ENCODE data around the gene GLA. TPM values are rescaled to one million over a fixed set of nuclear protein-coding genes. Genes with fewer than 3 reads are reported as not detected.

GLA gene
- total RNA-seq, 2 donors from 2014 or later, result 16.9 to 20.2 TPM

DNA sequence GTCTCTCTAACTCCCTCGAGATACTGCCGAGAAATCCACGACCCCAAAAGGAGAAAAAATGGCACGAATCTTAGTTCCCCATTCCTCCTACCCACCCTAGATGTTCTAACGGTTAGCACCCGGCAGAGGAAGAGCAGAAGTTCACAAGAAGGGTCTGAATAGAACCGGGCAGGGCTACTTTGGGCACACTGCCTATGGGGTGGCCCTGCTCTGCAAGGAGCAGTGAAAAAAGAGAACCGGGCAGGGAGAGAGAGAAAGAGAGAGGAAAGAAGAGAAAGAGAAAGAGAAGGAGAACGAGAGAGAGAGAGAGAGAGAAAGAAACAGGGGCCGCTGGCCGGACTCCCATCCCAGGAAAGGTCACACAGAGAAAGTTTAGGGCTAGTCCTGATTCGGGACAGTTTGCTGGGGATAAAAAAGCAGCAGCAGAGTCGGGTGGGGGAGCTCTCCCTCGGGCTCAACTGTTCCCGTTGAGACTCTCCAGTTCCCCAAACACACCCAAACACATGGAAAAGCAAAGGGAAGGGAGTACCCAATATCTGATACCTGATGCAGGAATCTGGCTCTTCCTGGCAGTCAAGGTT, 468 bp downstream of the GLA start:
- ATAC-seq (peak; percentile 1), DNase-seq (no peak)
- intact Hi-C loops (cut with DNase I, micrococcal nuclease), result no loop called here

DNA sequence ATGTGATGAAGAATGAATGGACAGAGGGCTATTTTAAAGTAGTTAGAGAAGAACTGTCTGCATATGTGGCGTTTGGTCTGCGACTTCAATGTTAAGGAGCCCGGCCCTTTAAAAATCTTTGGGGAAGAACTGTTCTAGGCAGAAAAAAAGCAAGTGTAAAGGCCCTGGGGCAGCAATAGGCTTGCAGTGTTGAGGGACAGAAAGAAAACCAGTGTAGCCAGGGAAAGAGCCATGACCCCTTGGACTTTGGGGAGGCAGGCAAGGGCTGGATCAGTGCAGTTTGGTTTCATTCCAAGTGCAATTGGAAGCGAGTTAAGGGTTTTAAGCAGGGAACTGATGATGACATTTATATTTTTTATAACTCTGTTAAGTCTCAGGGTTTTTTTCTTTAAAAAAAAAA, 7.9 kb downstream of the GLA start:
- DNase-seq (no peak), ATAC-seq (no peak)
- intact Hi-C loops (cut with DNase I, micrococcal nuclease), result no loop called here

DNA sequence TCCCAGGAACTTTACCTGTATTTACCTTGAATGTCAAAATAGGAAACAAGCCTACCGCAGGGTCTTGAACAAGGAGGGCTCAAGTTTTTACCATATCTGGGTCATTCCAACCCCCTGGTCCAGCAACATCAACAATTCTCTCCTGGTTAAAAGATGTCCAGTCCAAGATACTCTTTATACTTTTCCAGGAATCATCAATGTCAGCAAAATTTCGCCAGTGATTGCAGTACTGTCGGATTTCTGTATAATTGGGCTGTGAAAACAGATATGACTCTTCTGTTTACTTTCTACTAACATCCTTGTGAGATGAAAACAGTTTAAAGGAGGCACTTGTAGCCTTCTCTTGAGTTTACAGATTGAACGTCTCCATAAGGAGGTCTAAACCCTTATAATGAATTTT, 9.0 kb downstream of the GLA start:
- DNase-seq (no peak), ATAC-seq (no peak)
- intact Hi-C loops (cut with DNase I, micrococcal nuclease), result no loop called here

DNA sequence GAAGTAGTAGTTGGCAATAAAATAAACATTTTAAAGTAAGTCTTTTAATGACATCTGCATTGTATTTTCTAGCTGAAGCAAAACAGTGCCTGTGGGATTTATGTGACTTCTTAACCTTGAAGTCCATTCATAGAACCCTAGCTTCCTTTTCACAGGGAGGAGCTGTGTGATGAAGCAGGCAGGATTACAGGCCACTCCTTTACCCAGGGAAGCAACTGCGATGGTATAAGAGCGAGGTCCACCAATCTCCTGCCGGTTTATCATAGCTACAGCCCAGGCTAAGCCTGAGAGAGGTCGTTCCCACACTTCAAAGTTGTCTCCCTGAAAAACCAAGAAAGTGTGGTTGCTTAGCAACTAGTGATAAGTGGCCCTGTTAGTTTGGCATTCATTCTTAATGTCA, 9.9 kb downstream of the GLA start:
- intact Hi-C loops (cut with DNase I, micrococcal nuclease), result no loop called here
- ATAC-seq, result peak; percentile 78
- DNase-seq, result no peak

DNA sequence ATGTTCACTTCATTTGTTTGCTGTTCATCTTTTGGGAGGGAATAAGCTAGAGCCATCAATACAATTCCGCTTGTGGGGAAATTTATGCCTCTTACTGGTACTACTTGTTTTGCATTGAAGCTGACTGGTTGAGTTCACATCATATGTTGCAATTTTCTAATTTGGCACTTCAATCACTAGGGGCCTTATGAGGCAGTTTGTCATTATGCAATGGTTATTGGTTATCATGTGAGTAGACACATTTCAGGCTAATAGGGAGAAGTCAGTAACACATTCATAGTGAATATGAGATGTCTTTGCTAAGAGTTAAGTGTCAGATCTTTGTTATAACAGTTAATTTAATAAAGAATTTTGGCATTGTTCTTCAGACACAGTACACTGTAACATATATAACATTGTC, 11.9 kb downstream of the GLA start:
- ATAC-seq (no peak), DNase-seq (no peak)
- intact Hi-C loops (cut with DNase I, micrococcal nuclease), result no loop called here

DNA sequence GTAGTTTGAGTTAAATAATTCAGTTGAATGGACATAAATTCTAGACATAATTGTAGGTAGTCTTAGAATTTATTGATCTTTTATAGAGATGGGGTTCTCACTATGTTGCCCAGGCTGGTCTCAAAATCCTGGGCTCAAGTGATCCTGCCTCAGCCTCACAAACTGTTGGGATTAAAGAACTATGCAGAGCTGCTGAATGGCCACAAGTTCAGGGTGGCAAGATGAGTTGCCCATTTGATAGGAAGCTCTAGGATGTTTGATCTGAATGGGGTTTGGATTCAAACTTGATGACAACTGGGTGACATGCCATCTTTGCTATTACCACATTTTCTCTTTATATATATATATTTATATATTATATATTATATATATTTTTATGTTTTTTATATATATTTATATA, 13.4 kb downstream of the GLA start:
- intact Hi-C loops (cut with DNase I, micrococcal nuclease), result no loop called here
- ATAC-seq (no peak), DNase-seq (no peak)

DNA sequence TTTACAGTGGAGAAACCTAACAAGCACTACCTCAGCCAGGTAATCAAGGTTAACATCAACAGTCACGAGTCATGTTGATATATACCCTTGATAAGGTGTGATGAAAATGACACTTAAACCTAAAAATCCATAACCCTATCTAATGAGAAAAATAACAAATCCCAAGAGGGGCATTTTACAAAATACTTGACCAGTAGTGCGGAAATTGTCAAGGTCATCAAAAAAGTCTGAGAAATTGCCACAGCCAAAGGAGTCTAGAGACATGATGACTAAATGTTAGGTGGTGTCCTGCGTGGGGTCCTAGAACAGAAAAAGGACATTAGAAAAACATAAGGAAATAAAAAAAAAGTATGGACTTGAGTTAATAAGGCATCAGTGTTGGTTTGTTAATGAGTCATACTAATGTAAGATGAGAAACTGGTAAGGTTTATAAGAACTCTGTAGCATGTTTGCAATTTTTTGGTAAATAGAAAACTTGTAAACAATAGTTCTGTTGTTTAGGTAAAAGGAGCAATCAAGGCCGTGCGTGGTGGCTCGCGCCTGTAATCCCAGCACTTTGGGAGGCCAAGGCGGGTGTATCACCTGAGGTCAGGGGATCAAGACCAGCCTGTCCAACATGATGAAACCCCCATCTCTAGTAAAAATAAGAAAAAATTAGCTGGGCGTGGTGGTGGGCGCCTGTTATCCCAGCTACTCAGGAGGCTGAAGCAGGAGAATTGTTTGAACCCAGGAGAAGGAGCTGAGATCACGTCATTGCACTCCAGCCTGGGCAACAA, 14.0 kb downstream of the GLA start:
- intact Hi-C loops (cut with DNase I, micrococcal nuclease), result no loop called here
- ATAC-seq, result peak; percentile 48
- no peak for DNase-seq

DNA sequence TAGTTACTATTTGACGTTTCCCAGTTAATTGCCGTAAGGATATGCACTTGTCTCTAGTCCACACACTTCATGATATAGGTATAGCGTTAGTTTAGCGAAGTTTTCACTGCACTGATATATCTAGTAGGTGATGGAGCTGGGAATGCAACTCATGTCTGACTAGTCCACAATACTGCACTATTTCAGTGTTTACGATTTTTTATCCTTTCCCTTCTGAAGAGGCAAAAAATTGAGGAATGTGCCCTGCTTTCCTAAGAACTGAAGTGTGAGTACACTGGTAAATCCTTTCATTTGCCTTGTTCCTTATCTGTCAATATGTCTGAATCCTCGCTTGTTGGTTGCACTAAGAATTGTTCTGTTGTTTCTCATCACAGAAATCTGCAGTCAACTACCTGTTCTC, 15.9 kb downstream of the GLA start:
- no peak for DNase-seq
- intact Hi-C loops (cut with DNase I, micrococcal nuclease), result no loop called here
- ATAC-seq, result no peak

DNA sequence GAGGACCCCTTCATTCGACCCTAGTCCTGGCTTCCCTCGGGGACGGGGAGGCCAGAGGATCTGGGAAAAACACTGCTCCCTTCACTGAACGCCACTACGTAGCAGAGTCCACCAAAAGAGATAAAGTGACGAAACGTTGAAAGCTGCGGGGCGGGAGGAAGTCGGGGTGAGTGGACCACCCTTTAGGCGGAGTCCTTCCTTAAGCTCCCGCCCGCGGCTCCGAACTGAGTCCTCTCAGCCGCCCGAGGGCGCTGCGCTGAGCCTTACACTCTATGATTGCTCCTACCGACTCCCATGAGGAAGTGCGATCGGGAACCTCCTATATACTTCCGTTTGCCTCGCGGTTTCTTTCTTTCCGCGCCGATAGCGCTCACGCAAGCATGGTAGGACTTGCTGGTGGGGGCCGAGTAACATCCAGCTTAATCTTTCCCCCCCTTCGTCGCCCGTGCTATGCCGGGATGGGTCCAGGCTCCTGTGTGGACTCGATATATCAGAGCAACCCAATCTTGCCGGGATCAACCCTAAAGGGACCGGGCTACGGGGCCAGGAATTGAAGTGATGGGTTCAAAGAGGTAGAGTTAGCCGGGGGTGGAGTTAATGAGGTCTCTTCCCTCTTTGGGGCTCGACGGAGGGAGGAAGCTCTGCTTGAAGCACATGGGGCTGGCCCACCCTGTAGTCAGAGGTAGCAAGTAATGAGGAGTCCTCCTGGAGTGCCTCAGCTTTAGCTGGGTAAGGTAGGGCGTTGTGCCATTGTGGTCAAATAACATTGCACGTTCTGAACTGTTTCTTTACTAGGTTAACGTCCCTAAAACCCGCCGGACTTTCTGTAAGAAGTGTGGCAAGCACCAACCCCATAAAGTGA, 16.8 kb downstream of the GLA start, which contains the start of gene RPL36A:
Gene RPL36A (plus strand): TSS at position 348 of the 862 bp plus-strand sequence. CDS start 33 bp downstream, at position 381.
- DNase-seq, result peak; percentile 83 to 89
- ATAC-seq, result peak; percentile 91
- intact Hi-C loops (cut with DNase I, micrococcal nuclease), result no loop called here

DNA sequence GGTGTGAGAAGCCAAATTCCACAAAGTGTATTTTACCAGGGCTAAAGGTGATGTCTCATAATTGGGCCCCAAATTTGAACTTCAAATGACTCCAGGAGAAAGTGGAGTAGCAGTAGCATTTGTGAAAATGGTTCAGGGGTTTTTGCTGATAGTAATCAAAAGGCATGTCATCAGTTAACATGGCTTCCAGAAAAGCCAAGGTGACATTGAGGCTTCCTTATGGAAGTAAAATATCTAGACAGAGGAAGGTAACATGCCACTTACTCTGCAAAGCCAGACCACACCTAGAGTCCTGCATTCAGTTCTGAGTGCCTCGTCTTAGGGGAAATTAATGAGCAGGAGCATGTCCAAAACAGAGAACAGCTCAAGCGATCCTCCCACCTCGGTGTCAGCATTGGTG, 19.1 kb downstream of the GLA start:
- intact Hi-C loops (cut with DNase I, micrococcal nuclease), result no loop called here
- ATAC-seq (no peak), DNase-seq (no peak)

DNA sequence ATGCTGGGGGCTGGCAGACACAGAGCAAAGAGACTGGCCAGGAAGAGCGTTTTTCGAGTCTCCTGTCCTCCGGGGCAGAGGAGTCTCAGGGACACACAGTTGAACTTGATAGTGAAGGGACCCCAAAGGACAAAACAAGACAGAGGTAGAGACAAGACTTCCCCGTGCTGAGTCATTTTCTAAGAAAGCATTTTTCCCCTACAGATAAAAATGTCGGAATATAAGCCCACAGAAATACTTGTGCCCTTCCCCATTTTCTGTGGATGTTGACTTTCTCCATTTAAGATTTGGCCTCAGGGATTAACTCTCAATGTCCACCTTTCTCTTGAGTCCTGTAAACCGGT, 21.2 kb downstream of the GLA start:
- ATAC-seq, result no peak
- intact Hi-C loops (cut with DNase I, micrococcal nuclease), result no loop called here
- no peak for DNase-seq

DNA sequence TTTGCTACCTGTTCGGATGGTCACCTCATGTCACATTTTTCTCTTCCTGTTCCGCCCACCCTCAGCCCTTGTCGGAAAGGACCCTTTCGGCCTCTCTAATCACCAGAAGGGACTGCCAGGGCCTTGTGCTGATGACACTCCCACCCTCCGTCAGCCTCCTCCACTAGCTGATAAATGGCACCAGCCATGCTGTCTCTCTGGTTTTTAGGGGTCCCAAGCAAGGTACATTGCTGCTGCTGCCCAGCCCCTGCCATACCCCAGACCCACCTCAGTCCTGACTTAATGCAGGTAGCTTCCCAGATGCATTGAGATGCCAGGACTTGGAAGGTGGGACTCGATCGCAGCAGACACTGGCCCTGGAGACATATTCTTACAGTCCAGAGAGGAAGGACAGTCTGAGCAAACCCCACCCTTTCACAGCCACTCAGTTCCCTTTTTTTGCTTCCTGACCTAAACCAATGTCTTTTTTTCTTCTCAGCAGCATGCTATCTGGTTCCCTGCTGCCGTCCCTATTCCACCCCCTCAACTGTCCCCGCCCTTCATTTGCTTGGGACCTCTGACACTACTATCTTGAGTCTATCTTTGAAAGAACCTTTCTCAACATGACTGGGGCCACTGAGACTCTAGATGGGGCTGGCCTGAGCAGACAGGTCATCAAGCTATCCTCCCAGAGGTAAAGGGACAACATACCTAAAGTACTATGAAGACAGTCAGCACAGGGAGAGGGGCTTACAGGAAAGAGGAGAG, 21.8 kb downstream of the GLA start, which contains the start of gene BTK:
Gene BTK (minus strand): TSS at position 397 of the 747 bp plus-strand sequence. CDS start 10,907 bp downstream, outside the sequence.
- ATAC-seq (no peak), DNase-seq (peak in 1 of 2 donors; percentile 30)
- intact Hi-C loops (cut with DNase I, micrococcal nuclease), result no loop called here

DNA sequence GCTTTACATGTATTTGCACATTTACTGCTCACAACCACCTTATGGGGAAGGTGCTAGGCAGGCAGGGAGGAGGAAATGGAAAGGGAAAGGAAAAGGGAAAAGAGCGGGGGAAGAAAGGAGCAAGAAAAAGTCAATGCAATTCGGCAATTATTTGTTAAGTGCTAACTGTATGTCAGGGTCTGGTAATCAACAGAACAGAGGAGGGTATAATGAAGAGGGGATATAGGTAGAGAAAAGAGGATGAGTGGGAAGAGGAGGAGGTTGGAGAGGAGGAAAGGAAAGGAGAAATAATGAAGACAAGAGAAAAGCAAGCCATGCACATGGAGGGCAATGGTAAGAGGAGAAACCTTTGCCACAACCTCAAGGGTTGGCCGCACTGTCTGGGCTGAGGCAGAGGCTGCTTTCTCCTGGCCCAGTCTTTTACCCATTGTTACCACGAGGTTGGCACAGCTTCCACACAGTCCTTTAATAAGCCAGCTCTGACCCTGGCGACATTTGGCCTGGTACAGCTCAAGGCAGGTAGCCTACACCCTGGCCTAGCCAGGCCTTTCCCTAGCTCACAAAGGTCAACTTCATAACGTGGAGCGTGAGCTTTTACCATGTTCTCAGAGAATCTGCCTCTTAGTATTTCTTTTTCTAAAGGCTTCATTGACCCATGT, 22.6 kb downstream of the GLA start:
- no peak for DNase-seq
- intact Hi-C loops (cut with DNase I, micrococcal nuclease), result no loop called here
- ATAC-seq, result no peak

DNA sequence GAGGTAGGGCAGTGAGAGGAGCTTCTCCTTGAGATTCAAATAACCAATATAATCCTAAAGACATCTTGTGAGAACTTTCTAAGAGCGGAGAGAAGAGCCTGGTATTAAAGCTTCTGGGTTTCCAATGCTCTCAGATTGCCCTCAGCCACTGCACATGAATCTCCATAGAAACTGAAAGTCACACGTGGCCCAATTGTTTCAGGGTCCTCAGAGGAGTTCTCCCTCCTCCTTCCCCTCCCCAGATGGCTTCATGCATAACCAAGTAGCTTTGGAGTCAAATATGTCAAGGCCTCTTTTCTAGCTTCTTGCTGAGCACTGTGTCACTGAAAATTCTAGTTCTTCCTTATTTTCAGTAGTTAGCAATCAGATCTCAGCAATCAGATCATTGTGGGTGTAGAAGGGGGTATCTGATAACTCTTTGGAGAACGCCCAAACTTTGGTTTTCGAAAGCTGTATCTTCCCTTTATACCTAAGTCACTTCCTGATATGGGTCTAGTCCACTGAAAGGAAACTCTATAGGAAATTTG, 24.0 kb downstream of the GLA start:
- ATAC-seq, result no peak
- no peak for DNase-seq
- intact Hi-C loops (cut with DNase I, micrococcal nuclease), result no loop called here

DNA sequence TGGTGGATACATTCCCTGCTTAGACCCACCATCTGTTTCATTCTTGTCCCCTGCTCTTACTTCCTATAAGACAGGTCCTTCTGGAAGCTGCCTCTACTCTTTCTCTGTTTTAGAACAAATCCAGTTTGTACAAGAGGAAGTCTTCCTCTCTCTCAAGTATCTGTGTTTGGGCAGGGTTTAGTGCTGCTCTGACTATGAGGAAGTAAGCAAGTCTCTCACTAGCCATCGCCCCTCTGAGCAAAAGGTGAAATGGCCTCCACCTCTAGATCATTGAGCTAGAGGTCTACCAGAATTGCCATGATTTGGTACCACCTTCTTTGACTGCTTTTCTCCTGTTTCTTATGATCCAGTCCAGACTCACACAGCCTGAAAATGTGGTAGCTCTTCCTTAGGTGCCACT, 30.2 kb downstream of the GLA start:
- no peak for ATAC-seq

DNA sequence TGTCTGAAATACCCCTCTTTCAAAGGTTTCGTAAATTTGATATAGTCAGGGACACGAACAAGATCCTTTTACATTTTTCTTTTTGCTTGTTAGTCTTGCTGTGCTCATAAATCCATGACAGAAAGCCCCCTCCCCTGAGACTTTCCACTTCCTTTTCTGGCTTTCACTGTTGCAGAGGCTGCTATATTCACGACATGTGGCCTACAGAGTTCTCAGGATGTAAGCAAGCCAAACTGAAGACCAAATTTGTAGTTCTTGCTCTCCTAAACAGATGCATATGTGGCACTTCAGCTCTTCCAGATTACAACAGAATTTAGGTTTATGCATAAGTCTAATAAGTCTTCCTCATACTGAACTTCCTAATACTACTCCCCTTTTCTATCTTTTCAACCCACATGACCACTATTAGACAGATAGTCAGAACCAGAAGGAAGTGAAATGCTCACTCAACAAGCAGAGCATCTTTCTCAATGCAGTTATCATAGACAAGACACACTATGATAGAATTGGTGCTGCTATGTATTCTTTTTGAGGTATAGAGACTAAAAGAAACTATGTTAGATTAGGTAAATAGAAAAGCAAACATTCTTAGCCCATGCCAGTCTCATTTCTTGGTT, 36.7 kb downstream of the GLA start:
- DNase-seq, result no peak
- intact Hi-C loops (cut with DNase I, micrococcal nuclease), result no loop called here
- no peak for ATAC-seq

More for the DNA sequence above, 30.2 kb downstream of the GLA start:
- intact Hi-C loops (cut with DNase I, micrococcal nuclease), result no loop called here
- no peak for DNase-seq

DNA sequence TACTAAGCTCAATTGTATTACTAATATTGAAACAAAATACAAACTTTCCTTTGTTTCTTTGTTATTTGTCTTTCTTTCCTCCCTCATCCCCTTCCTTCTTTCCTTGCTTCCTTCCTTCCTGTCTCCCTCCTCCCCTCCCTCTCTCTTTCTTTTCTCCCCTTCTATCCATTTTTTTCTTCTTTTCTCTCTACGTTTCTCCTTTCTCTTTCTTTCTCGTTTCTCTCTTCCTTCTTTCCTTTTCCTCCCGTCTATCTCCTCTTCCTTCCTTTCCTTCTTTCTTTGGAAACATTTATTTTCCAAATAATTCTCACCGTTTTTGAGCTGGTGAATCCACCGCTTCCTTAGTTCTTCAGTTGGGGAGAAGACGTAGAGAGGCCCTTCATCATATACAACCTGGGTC, 38.0 kb downstream of the GLA start:
- intact Hi-C loops (cut with DNase I, micrococcal nuclease), result no loop called here
- no peak for DNase-seq
- ATAC-seq, result no peak

DNA sequence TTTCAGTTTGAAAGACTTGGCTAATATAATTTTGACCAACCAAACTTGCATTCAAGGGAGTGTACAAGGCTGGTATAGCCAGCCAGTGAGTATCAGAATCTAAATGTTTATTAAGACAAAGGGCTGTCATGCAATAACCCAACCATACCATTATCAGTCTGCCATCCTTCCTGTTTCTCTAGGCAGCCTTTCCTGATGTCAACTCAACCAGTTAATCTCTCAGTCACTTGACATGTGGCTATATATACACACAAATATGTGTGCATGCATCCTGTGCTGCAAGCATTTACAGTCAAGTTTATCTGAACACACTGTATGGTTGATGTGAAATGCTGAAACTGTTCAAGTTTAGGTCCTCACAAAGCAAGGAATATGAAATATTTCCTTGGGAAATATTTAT, 38.9 kb downstream of the GLA start:
- intact Hi-C loops (cut with DNase I, micrococcal nuclease), result no loop called here
- DNase-seq, result no peak
- ATAC-seq, result no peak

All from left colon (tissue), 2 donors.